T47D (cell line): Measurements from ENCODE around the gene HOXA3.
A peak's percentile ranks its signal among the peaks of the same experiment; 100 is the strongest.

Source experiments
- DNase-seq, 2 experiments: peaks; one replicate each; pipeline versions ENCODE4 v3.0.0 to v3.0.0-alpha.2; 2011 to 2012; ENCODE audit warnings: low read depth in 1 of 2, low spot score in 1 of 2
- JUND ChIP-seq: IDR thresholded peaks from 2 replicates; pipeline ENCODE4 v1.6.1; 2012; ENCODE audit warnings: low read depth
- in situ Hi-C: cut with HindIII; loops from 2 replicates; pipeline ENCODE4 v1.10.0; 2016; ENCODE audit warnings: low sequenced_read_pairs, low pct_unique_long_range_greater_than_20kb

The HOXA3 gene

DNA sequence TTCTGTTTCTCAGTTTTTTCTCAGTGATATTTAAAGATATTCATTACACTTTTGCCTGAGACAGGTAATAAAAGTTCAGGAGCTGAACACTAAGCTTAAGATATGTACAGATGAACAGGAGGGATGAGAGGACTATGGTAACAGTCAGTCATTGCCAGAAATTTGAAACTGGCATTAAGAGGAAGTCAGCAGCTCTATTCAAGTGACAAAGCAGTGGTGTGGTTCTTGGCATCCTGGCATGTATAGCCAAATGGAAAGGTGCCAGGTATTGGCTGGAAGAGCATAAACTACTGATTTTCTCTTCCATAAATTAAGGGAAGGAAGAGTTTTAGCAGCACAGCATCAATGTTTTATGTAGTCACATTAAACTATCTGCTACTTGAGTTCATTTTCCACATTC is 79.3 kb downstream of the HOXA3 start:
- TF ChIP-seq JUND, result no peak
- in situ Hi-C loops, result no loop called here
- peak in 1 of 2 experiments; percentile 45 for DNase-seq

DNA sequence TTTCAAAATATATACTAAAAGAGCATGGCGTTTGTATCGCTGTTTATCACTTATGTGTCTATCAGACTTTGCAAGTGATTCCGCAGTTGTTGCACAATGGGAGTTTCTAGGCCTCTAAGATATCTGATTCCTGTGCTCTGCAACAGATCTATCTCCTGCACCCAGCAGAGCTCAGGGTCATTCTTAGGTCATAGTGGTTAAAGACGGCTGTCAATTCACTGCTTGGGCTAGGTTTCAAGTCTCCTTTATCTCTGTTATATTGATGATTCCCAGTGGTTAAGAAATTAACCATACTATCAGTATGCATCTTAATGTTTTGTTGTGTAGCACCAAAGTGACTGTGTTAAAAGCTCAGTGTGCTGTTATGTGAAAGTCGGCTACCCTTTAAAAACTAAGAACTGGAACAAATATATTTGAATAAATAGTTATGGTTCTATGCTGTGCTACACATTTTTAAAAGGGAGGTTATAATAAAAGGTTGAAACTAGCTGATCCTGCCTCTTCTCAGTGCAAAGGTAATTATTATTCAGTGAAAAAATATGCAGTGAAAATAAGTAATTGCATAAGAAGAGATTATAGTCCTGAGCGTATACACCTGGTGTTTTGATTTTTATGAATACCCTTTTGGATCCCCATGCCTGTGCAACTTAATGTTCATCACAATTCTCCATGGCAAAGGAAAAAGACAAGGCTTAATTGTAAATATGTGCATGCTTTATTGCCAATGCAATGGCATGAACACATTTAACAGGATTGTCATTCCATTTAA is 80.6 kb downstream of the HOXA3 start:
- no peak for TF ChIP-seq JUND
- in situ Hi-C loops, result no loop called here

DNA sequence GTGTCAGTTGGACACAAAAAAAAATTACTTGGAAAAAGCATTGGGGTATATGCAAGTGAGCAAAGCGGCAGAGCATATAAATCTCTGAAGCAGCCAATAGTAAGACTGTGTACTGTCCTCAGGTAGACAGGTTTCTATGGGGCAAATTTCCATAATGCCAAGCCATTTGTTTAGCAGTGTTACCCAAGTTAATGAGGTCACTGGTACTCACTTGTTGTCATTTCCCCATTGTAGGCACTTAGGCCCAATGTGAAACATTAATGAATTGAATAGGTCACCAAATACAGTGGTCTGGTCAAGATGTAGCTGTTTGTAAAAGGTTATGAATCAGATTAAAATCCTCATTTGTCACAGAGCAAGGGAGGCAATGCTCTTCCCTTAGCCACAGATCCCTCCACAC is 84.1 kb downstream of the HOXA3 start:
- in situ Hi-C loops, result no loop called here
- no peak for DNase-seq
- TF ChIP-seq JUND, result no peak

More for the DNA sequence above, 80.6 kb downstream of the HOXA3 start:
- DNase-seq, result no peak

DNA sequence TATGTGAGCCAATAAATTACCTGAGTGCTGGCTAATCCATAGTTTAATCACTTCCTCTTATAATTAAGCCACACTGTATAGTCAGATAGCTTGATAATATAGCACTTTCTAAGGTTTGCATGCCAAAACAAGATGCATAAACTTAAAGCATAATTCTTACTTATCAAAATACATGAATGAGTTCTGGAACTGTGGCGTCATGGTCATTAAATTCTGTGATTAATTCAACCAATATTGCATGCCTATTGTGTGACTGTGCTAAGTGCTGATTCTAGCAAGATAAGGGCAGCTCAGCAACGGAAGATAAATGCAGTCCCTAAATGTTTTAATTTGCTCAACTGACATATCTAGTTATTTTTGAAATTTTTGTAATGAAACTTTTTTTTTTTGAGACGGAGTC is 86.2 kb downstream of the HOXA3 start:
- in situ Hi-C loops, result no loop called here
- no peak for TF ChIP-seq JUND
- DNase-seq, result no peak

DNA sequence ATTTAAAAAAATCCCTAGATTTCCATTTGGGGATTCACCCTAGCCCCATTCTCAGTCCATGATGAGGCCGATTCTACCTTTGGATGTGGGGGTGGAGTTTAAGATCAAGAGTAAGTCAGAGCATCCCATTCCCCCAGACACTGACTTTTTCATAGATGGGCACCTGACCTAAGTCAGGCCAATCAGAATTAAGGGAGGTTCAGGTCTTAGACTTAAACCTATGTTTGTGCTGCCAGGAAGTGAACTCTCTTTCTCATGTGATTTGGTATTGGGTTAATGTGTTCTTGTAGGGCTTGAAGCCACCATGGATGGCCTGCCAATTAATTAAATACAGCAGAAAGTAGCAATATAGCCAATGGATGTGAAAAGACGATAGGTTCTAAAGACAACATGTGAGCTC is 86.7 kb downstream of the HOXA3 start:
- DNase-seq, result no peak
- in situ Hi-C loops, result no loop called here
- TF ChIP-seq JUND, result no peak

DNA sequence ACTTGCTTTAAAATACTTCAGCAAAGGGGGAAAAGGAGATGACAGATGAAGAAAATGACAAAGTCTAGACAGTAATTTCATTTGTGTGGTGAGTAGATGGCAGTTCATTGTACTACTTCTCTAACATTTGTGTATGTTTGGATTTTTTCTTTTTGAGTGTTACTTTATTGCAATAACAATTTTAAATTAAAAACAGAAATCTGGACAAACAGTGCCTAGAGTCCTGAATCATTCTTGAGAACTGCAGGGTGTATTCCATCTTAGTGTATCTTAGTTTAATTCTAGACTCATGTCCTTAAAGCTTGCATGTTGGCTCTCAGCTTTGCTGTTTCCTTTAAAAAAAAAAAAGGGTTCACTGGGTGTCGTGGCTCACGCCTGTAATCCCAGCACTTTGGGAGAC is 87.7 kb downstream of the HOXA3 start:
- TF ChIP-seq JUND, result no peak
- in situ Hi-C loops, result no loop called here
- DNase-seq, result no peak

DNA sequence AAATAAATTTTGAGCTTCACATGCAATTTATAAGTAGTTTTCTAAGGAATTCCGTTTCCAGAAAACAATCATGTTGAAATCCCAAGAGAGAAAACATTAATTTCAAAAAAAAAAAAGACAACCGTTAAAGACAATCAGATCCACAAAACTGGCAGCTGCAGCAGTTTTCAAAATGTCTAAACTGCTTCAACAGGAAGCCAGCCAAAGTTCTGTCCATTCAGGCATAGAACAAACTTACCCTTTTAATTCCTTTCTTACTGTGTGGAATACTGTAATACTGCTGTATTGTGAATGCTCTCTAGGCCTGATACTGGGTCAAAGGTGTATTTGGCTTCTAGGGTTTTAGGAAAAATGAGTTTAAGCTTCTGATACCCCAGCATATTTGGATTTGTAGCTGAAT is 88.2 kb downstream of the HOXA3 start:
- DNase-seq, result no peak
- TF ChIP-seq JUND, result no peak
- in situ Hi-C loops, result no loop called here

DNA sequence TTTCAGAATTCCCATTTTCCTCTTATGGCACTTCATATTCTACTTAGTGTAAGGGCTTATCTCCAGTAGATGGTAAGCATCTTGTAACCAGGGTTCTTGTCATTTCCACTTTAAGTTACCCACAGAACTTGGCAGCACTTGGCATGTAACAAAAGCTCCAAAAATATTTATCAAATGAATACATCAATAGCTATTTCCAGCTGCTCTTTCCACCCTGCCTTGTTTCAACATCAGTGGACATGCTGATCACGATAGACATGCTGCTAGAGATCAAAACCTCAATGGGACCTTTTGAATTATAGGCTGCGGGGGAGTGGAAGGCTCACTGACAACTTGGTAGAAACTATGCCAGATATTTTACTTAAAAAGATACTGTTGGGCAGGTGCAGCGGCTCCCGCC is 89.4 kb downstream of the HOXA3 start:
- in situ Hi-C loops, result no loop called here
- DNase-seq, result no peak

More for the DNA sequence above, 89.4 kb downstream of the HOXA3 start:
- no peak for TF ChIP-seq JUND
